Neuronal stem cell (in vitro differentiated cells): ENCODE data around the gene SOX13.
A peak's percentile ranks its signal among the peaks of the same experiment; 100 is the strongest.

ENCODE experiments used
- DNase-seq: peaks from one replicate; pipeline ENCODE4 v3.0.0-alpha.2; 2013; ENCODE audit warnings: low spot score
- H2AFZ ChIP-seq: one replicate; pipeline ENCODE4 v1.6.1; 2013; ENCODE audit warnings: mild to moderate bottlenecking, low read length, inconsistent platforms
- H2AK5ac ChIP-seq: 2 replicates; pipeline ENCODE4 v1.6.1; 2013; ENCODE audit warnings: low read depth, mild to moderate bottlenecking, inconsistent platforms, low read length, moderate library complexity, mixed read lengths
- H2BK120ac ChIP-seq: 2 replicates; pipeline ENCODE4 v1.6.1; 2013; ENCODE audit warnings: low read depth, mild to moderate bottlenecking, inconsistent platforms, low read length, moderate library complexity, mixed read lengths
- H2BK12ac ChIP-seq: one replicate; pipeline ENCODE4 v1.6.1; 2013; ENCODE audit warnings: low read length, inconsistent platforms
- H2BK15ac ChIP-seq: 2 replicates; pipeline ENCODE4 v1.6.1; 2013; ENCODE audit warnings: mild to moderate bottlenecking, low read length, inconsistent platforms, mixed read lengths
- H2BK5ac ChIP-seq: one replicate; pipeline ENCODE4 v1.6.1; 2013; ENCODE audit warnings: inconsistent platforms, mild to moderate bottlenecking, low read length, moderate library complexity
- H3K14ac ChIP-seq: one replicate; pipeline ENCODE4 v1.6.1; 2013; ENCODE audit warnings: low read length, inconsistent platforms
- H3K18ac ChIP-seq: 2 replicates; pipeline ENCODE4 v1.6.1; 2013; ENCODE audit warnings: low read length, inconsistent platforms
- H3K23ac ChIP-seq: 2 replicates; pipeline ENCODE4 v1.6.1; 2013; ENCODE audit warnings: low read depth, mild to moderate bottlenecking, mixed read lengths, low read length, inconsistent platforms; ENCODE audit not compliant: poor library complexity
- H3K27ac ChIP-seq: replicated peaks from 3 replicates; pipeline ENCODE4 v1.5.1; 2013; ENCODE audit warnings: low read length, inconsistent platforms
- H3K27me3 ChIP-seq, 3 experiments: 2 replicates each; pipeline ENCODE4 v1.6.1; 2013; ENCODE audit warnings: low read length in 3 of 3, mild to moderate bottlenecking in 2 of 3, inconsistent platforms in 1 of 3, low read depth in 1 of 3, mixed read lengths in 1 of 3, moderate library complexity in 1 of 3; ENCODE audit not compliant: control insufficient read depth in 3 of 3, insufficient read depth in 3 of 3
- H3K36me3 ChIP-seq, 2 donors: replicated peaks in 1 of 2; 2 replicates each; pipeline ENCODE4 v1.6.1; 2013; ENCODE audit warnings: low read length in 2 of 2; ENCODE audit not compliant: control insufficient read depth in 2 of 2, insufficient read depth in 2 of 2
- H3K4ac ChIP-seq: 2 replicates; pipeline ENCODE4 v1.6.1; 2013; ENCODE audit warnings: inconsistent platforms, mild to moderate bottlenecking, low read length, moderate library complexity
- H3K4me1 ChIP-seq, 2 donors: 1 replicate in 1 of 2; 2 replicates in 1 of 2; pipeline ENCODE4 v1.6.1; 2013; ENCODE audit warnings: low read length in 2 of 2, low read depth in 1 of 2; ENCODE audit not compliant: control insufficient read depth in 2 of 2, insufficient read depth in 1 of 2
- H3K4me2 ChIP-seq: one replicate; pipeline ENCODE4 v1.6.1; 2013; ENCODE audit warnings: mild to moderate bottlenecking, low read length, inconsistent platforms; ENCODE audit not compliant: insufficient read depth, poor library complexity, severe bottlenecking
- H3K4me3 ChIP-seq, 2 donors: 2 replicates each; pipeline ENCODE4 v1.5.1; 2013; ENCODE audit warnings: low read length in 2 of 2, mild to moderate bottlenecking in 2 of 2, inconsistent platforms in 1 of 2, moderate library complexity in 1 of 2
- H3K79me1 ChIP-seq: one replicate; pipeline ENCODE4 v1.6.1; 2013; ENCODE audit warnings: low read depth, mild to moderate bottlenecking, inconsistent platforms, low read length, moderate library complexity
- H3K9ac ChIP-seq: one replicate; pipeline ENCODE4 v1.6.1; 2013; ENCODE audit warnings: mild to moderate bottlenecking, low read depth, low read length, inconsistent platforms; ENCODE audit not compliant: poor library complexity
- H3K9me3 ChIP-seq, 2 donors: replicated peaks in 1 of 2; 2 replicates each; pipeline versions ENCODE3 to v1.6.1; 2013; ENCODE audit warnings: low read length in 2 of 2, mild to moderate bottlenecking in 2 of 2, inconsistent platforms in 1 of 2, low read depth in 1 of 2, mixed read lengths in 1 of 2, moderate library complexity in 1 of 2; ENCODE audit not compliant: control insufficient read depth in 2 of 2, insufficient read depth in 1 of 2
- H4K8ac ChIP-seq: one replicate; pipeline ENCODE4 v1.6.1; 2013; ENCODE audit warnings: low read depth, mild to moderate bottlenecking, inconsistent platforms, low read length, moderate library complexity
- H4K91ac ChIP-seq: one replicate; pipeline ENCODE4 v1.6.1; 2013; ENCODE audit warnings: low read length, low read depth, mild to moderate bottlenecking, inconsistent platforms; ENCODE audit not compliant: poor library complexity
- WGBS, 2 donors: extraction: QIAGEN DNeasy Blood & Tissue Kit; methylation state at CpG; one replicate each; pipeline ENCODE4 v1.1.7; 2013; ENCODE audit warnings: missing lambda C conversion rate in 2 of 2, mixed read lengths in 1 of 2; ENCODE audit not compliant: insufficient read length in 2 of 2, insufficient replicate concordance in 1 of 2; ENCODE audit errors: extremely low coverage in 2 of 2; 5-methylcytosine and 5-hydroxymethylcytosine counted together

SOX13 gene

GRCh38 chr1:204146965-204147364 is 74.0 kb downstream of the SOX13 start:
- Histone ChIP-seq H3K27me3 (peaks cover 0 to 15% (median 0%) of the 10 kb centered on the region in 3 experiments), H2BK12ac (no peak overlapping the region), H2BK120ac (peak overlapping the region; percentile 19), H3K4me2 (no peak overlapping the region), H3K79me1 (peaks cover 3% of the 10 kb centered on the region), H2BK5ac (no peak overlapping the region), H3K14ac (no peak overlapping the region), H2AFZ (no peak overlapping the region), H3K9ac (peak overlapping the region; percentile 25), H3K4me1 (peaks cover 10% of the 10 kb centered on the region in 2 donors), H3K4ac (no peak overlapping the region), H3K27ac (no peak overlapping the region), H4K8ac (no peak overlapping the region), H3K18ac (no peak overlapping the region), H3K9me3 (peaks cover 0 to 1% of the 10 kb centered on the region in 2 donors), H3K4me3 (no peak overlapping the region), H3K23ac (no peak overlapping the region), H2BK15ac (no peak overlapping the region), H4K91ac (no peak overlapping the region), H2AK5ac (no peak overlapping the region), H3K36me3 (no peaks in the 10 kb centered on the region)
- no peak for DNase-seq
- WGBS, 2 donors, result no CpG with 5 or more reads among the region's 7 CpGs

GRCh38 chr1:204147406-204148383 is 74.8 kb downstream of the SOX13 start:
- Histone ChIP-seq H3K9me3 (peaks cover 0 to 1% of the 10 kb centered on the region in 2 donors), H4K8ac (no peak overlapping the region), H4K91ac (no peak overlapping the region), H2AFZ (peak overlapping the region; percentile 64), H3K4me1 (peaks cover 14 to 15% of the 10 kb centered on the region in 2 donors), H2BK15ac (no peak overlapping the region), H3K4me3 (no peak overlapping the region), H3K23ac (no peak overlapping the region), H3K79me1 (peaks cover 3% of the 10 kb centered on the region), H3K4ac (no peak overlapping the region), H3K9ac (no peak overlapping the region), H3K4me2 (no peak overlapping the region), H3K14ac (no peak overlapping the region), H2BK5ac (no peak overlapping the region), H2AK5ac (no peak overlapping the region), H3K18ac (no peak overlapping the region), H3K27ac (no peak overlapping the region), H2BK12ac (no peak overlapping the region), H2BK120ac (peak overlapping the region; percentile 19), H3K27me3 (peaks cover 0 to 21% (median 0%) of the 10 kb centered on the region in 3 experiments), H3K36me3 (no peaks in the 10 kb centered on the region)
- WGBS, 2 donors, result no CpG with 5 or more reads among the region's 13 CpGs
- DNase-seq, result no peak

GRCh38 chr1:204149107-204149506 is 76.2 kb downstream of the SOX13 start:
- Histone ChIP-seq H2AK5ac (peak overlapping the region; percentile 47), H4K91ac (no peak overlapping the region), H3K4ac (no peak overlapping the region), H3K4me2 (no peak overlapping the region), H4K8ac (no peak overlapping the region), H2BK120ac (no peak overlapping the region), H2BK15ac (no peak overlapping the region), H3K27ac (no peak overlapping the region), H3K14ac (no peak overlapping the region), H3K36me3 (no peaks in the 10 kb centered on the region), H2BK12ac (no peak overlapping the region), H3K79me1 (peaks cover 3% of the 10 kb centered on the region), H3K9ac (no peak overlapping the region), H3K4me3 (no peak overlapping the region), H3K27me3 (peaks cover 0 to 24% (median 0%) of the 10 kb centered on the region in 3 experiments), H3K18ac (peak overlapping the region; percentile 16), H3K23ac (no peak overlapping the region), H3K9me3 (peaks cover 0 to 1% of the 10 kb centered on the region in 2 donors), H3K4me1 (peaks cover 14 to 17% of the 10 kb centered on the region in 2 donors), H2AFZ (no peak overlapping the region), H2BK5ac (no peak overlapping the region)
- no peak for DNase-seq
- WGBS, 2 donors, result no CpG with 5 or more reads among the region's 2 CpGs
